Inferior parietal cortex (tissue), 1 donor: ENCODE data around the gene BRICD5.
"Not testable (repeated sequence)": the region's sequence is repeated elsewhere in the genome, so short reads cannot be mapped to it uniquely, and the experiment has no call there.

Experiments used
- DNase-seq: peaks from one replicate; pipeline ENCODE4 v3.0.0-alpha.2; 2016; ENCODE audit errors: extremely low spot score

The BRICD5 gene

DNA sequence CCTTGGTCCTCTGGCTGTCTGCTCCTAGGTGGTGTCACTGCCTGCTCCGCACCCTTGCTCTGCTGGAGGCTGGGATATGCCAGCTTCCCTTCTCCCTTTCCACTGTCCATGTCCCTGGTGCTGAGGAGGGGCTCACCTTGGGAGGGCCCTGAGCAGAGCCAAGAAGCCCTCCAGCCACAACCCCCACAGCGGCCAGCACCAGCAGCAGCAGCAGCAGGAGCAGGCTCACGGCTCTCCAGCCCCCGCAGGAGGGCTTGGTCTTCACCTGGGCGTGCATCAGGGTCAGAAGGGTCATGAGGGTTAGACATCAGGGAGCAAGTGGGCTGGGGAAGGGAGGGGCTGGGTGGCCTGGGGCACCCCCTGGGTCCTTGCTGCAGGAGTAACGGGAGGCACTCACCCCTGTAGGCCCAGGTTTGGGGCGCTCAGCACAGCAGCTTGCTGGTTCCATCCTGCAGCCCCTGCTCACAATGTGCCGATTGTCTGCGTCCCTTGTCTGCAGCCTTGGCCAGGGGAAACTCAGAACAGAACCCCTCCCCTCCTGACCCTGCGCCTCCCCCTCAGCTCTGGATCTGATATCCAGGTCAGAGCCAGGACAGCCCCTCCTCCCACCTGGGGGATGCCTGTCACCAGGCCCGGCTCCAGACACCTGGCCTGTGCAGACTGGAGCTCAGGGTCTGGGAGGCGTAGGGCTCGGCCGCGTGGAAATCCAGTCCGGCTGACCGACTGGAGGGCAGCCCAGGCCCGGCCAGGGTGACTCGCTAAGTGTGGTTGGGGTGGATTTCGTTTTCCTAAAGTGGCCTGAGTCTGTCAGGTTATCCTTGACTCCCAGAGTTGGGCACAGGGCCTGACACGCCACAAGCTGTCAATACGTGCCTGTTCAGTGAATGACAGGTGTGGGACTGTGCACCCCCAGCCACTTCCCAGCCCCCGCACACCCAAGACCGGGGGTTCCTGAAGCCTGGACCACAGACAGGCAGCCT lies at the start of gene BRICD5:
TSS of gene BRICD5 (minus strand) at position 478 of the 980 bp plus-strand sequence. CDS start at position 448, 30 bp downstream.
- no peak for DNase-seq

DNA sequence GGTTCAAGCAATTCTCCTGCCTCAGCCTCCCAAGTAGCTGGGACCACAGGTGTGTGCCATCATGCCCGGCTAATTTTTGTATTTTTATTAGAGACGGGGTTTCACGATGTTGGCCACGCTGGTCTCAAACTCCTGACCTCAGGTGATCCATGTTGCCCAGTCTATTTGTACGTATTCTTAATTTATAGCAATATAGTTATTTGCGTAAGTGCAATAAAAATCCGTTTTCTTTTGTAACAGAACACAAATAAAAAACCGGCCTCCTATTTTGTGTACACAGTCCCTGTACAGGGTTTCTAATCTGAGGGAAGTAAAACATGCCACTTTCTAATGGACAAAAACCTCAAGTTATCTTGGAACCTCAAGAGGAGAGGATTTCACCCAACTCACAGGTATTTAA lies 49.6 kb upstream of the BRICD5 start:
- no peak for DNase-seq

- not testable (repeated sequence) for DNase-seq
These were observed 47.9 kb upstream of the BRICD5 start for GRCh38 chr16:2258530-2258929.

DNA sequence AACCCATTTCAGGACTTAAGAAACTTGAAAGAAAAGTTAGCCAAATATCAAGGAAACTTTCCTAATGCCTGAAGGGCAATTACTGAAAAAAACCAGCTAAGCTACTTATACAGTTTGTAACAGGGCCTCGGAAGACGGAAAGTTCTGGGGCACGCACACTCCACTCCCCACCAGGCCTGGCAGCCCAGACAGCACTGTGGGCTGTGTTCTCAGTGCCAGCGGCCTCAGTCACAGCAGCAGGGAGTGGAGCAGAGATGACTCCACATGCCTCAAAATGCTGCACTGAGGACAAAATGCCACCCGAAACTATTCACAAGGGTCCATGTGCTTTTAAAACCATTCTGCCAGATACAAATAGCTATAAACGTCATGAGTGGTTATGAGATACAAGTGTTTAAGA lies 47.1 kb upstream of the BRICD5 start:
- DNase-seq: no peak

GRCh38 chr16:2256531-2257140 lies 46.0 kb upstream of the BRICD5 start:
- no peak for DNase-seq

DNA sequence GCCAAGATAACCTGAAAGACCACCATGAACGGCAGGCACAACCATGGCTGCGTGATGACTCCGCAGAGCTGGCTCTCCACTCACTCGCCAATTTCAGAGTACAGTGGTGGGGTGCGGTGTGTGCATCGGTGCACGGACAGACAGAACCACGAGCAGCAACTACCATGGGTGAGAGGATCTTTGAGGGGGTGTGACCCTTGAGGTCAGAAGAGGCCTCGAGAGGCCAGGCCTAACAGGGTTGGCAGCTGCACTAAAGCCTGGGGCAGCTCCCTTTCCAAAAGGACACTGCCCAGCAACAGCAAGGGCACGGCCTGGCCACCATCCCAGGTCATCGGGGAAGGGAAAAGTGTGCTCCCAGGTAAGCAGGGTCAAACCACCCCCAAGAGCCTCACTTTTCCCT lies 42.6 kb upstream of the BRICD5 start:
- DNase-seq: no peak

DNA sequence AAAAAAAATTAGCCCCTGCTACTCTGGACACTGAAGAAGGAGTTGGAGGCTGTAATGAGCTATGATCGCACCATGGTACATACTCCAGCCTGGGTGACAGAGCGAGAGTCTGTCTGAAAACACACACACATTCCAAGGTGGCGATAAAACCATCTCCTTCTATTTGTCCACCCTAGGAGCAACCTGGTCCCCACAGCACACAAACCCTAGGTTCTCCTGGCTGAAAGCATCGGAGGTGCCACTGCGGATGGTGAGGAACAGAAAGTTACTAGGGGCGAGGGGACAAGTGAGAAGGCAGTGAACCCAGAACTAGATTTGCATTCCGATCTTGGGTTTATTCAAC lies 42.1 kb upstream of the BRICD5 start:
- no peak for DNase-seq

- DNase-seq: peak; percentile 86
These were observed 40.8 kb upstream of the BRICD5 start, which contains the start of gene ECI1 for GRCh38 chr16:2251296-2252111. TSS of gene ECI1 (minus strand) at chr16:2251587. CDS start at chr16:2251566, 21 bp downstream.

DNA sequence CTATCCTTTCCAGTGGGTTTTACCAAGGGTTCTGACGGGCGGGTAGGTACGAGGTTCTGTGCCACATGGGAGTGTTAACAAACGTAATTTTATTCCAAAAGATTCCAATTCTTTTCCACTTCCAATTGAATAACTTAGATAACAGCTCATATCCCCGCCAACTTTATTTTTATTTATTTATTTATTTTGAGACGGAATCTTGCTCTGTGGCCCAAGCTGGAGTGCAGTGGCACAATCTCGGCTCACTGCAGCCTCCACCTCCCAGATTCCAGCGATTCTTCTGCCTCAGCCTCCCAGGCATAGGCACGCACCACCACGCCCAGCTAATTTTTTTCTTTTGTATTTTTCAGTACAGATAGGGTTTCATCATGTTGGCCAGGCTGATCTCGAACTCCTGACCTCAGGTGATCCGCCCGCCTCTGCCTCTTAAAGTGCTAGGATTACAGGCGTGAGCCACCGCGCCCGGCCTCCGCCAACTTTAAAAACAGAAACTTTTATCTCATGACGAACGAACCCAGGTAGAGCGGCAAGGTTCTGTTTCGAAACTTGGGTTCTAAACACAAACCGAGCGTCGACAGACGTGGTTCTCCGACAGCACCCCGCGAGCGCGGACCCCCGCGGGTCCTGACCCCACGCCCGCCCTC lies 40.1 kb upstream of the BRICD5 start:
- DNase-seq: no peak

GRCh38 chr16:2246301-2246885 lies 35.7 kb upstream of the BRICD5 start:
- DNase-seq: no peak

DNA sequence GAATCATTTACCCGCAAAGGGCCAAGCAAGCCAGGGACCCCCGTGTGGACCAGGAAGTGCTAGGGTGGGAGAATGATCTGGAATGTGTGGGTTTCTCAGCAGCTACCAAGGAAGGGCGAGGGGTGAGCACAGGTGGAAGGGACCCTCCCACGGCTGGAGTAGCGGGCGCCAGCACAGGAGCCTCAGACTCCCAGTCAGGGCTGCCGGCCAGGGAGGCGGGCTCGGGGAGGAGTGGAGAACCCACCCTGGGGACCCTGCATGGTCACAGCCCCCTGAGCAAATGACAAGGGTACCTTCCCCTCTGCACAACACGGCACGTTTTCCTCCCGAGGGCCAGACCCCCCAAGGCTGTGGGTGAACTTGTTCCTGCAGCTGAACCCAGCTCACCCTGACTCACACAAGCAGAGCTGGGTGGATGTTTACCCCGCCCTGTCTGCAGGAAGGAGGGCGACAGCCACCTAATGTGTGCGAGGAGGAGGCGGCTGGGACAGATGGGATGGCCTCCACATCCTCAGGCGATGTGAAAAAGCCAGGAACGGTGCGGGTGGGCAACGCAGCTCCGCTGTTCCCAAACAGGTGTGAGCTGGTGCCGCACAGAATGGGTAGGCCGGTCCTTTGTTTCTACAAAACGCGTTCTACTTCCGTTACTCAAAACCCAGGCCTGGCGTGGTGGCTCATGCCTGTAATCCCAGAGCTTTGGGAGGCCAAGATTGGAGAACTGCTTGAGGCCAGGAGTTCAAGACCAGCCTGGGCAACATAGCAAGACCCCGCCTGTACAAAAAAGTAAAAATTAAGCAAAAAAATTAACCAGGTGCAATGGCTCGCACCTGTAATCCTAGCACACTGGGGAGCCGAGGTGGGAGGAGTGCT lies 34.5 kb upstream of the BRICD5 start:
- DNase-seq: no peak

DNA sequence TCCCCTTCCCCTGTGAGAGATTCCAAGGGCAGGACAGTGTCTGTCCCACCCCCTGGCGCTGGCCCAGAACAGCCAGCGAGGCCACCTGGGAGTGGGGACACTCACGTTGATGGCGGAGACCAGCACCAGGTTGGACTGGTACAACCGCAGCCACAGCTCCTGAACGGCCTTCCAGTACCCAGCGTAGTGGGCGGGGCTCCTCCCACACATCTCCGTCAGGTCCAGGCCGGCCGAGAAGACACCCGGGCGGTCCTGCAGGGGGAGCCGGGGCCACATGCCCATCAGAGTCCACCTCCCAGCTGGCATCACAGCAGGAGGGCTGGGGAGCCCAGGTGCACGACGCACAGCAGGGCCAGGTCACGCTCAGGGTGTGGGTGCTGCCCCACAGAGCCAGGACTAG lies 33.6 kb upstream of the BRICD5 start:
- DNase-seq: no peak

DNA sequence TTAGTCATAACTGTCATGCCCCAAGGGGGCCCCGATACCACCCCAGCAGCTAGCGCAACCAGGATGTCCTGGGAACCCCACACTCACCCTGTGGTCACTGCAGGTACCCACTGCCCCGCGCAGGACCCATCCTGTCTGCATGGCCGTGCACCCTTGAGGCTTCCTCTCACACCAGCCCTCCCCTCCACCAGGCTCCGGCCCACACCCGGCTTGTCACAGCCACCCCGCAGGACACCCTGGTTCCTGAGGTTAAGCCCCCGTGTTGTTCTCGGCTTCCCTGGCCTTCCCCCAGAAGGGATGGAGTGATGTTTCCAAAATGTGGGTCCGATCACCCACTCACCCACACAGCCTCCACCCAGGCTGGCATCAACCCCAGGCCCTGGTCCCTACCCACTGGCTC lies 33.1 kb upstream of the BRICD5 start:
- DNase-seq: no peak

- DNase-seq: no peak
These were observed 32.4 kb upstream of the BRICD5 start for GRCh38 chr16:2243031-2243528.

DNA sequence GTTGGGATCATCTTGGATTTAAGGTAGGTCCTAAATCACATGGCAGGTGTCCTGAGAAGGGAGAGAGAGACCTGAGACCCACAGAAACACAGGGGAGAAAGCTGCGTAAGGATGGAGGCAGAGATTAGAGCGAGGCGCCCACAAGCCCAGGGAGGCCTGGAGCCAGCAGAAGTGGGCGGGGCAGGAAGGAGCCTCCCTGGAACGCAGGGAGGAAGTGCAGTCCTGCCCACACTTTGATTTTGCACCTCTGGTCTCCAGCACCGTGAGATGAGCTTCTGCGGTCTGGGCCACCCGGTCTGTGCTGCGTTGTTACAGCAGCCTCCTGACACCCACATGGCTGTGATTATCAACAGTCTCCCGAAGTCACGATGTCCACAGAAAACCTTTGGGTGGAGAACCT lies 31.9 kb upstream of the BRICD5 start:
- DNase-seq: no peak

- DNase-seq: not testable (repeated sequence)
These were observed 29.7 kb upstream of the BRICD5 start for GRCh38 chr16:2240331-2240730.

DNA sequence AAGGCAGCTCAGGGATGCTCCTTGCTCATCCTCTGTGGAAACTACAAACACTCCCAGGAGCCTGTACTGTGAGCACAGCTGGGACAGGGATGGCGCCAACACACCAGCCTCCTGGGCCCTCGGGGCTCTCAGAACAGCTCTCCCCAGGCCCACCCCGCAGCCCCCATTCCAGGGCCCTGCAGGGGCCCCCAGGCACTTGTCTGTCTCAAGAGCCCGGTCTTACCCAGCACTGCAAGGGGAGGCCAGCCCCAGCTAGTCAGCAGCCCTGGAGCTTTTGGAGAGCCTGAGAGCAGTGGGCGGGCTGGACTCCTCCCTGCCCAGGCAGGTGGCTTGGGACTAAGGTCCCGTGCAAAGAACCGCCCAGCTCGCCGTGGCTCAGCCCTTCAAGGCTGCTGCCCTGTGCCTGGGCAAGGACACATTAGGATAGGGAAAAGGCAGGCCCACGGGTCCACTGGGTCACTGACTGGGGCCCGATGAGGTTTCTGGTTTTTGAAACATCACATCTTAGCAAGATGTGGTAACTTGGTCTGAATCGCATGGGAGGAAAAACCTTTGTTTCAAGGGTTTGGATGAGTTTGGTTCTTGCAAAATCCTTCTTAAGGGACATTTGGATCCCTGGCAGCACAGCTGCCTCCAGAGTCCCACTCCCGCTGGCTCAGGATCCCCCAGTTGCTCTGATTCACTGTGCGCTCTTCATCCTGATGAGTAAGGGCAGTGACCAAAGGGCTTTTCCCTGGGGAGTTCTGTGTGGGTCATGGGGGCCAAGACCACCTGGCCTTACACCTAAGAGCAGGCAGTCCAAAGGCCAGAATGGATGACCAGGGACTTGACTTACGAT lies 28.4 kb upstream of the BRICD5 start:
- no peak for DNase-seq

GRCh38 chr16:2238150-2238837 lies 27.6 kb upstream of the BRICD5 start:
- no peak for DNase-seq
